ENCODE results near the gene NR5A1. TPM values are rescaled to one million over a fixed set of nuclear protein-coding genes. Genes with fewer than 3 reads are reported as not detected.

NR5A1 gene
- total RNA-seq, 1 donor from 2014 or later, result not detected

DNA sequence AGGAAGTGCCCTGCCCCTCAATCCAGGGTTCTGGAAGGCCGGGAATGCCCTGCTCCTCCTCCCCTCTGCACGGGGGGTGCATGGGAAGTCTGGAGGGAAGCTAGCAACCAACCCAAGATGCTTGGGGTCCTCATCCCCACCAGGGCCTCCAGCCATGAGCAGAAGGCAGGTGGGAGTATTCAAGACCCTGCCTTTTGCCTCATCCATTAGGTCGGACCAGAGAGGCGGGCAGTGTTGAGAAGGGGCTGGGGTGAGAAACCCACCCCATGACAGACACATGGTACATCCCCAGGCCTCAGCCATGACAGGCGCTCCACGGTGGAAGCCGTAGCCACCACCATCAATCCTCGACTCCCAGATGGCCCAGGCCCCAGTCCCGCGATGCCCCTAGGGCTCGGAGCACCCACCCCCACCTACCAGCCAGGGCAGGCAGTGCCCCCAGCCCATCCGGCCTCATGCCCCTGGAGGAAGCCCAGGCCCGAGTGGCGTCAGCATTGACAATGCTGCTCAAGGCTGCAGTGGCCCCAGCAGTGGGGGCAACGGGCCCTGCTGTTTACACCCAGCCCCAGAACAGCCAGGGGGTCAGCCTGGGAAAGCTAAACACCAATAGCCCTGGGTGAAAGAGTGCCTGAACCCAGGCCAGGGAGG is 8.6 kb downstream of the NR5A1 start:
- DNase-seq (ENCODE audit: low read depth, low spot score), result no peak

DNA sequence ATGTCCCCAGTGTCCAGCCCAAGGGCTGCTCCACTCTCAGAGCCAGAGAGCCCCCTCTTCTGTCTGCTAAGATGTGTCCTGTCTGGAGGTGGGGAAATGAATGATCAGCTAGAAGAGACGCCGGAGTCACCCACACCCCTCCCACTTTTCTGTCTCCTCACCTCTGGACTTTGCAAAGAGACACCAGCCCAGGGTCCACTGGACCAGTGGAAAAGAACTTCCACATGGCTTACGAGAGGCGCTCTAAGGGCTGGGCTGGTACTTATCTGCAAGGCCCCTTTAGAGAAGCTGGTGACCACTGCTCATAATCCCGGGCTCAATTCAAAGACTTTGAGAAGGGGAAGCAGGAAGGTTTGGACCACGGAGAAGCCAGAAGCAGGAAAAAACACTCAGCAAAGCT is 9.2 kb downstream of the NR5A1 start:
- no peak for DNase-seq (ENCODE audit: low read depth, low spot score)

DNA sequence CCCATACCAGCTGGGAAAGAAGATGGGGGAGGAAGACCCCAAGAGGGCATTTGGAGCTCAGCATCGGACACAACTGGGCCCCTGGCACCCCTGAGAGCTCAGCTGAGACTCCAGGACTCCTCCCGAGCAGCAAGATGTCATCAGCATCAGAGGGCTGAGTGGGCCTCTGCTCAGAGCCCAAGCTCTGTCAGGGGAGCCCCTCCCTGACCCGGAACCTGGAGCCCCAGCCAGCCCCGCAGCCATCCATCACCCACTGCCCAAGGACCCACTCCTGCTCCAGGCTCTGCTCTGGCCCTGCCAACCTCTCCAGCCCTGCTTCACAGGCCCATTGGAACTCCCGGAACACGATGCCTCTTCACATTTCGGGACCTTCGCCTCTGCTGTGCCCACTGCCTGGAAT is 9.8 kb downstream of the NR5A1 start:
- no peak for DNase-seq (ENCODE audit: low read depth, low spot score)

DNA sequence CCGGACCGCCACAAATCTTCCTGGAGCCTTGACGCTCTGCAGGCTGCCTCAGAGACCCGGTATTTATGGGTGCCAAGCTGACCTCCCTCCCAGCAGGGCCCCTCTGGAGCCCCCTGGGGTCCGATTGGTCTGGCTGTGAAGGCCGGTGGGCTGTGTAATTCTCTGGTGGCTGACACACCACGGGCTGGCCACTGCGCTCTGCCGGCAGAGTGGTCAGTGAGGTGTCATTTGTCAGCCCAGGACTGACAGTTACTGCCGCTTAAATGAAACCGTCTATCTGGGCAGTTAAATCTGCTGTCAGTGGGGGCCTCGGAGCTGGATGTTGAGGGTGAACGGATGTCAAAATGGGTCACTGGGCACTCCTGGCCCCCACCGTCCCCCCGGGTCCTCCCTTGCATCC is 10.7 kb downstream of the NR5A1 start:
- no peak for DNase-seq (ENCODE audit: low read depth, low spot score)

DNA sequence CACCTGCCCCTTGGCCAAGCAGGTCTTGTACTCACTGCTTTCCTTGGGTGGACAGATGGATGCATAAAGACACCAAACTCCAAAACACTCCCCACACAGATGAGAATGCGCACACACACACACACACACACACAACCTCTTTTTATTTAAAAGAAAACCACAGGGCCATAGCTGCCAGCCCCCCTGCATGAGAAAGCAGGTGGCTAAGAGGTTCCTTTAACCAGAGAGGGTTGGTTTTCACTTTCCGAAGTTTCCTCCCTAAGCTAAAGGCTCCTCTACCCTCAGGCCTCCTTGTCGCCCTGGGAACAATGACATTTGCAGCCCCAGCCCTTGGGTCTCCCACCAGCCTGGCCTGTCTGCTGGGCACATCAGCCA is 11.1 kb downstream of the NR5A1 start:
- no peak for DNase-seq (ENCODE audit: low read depth, low spot score)

DNA sequence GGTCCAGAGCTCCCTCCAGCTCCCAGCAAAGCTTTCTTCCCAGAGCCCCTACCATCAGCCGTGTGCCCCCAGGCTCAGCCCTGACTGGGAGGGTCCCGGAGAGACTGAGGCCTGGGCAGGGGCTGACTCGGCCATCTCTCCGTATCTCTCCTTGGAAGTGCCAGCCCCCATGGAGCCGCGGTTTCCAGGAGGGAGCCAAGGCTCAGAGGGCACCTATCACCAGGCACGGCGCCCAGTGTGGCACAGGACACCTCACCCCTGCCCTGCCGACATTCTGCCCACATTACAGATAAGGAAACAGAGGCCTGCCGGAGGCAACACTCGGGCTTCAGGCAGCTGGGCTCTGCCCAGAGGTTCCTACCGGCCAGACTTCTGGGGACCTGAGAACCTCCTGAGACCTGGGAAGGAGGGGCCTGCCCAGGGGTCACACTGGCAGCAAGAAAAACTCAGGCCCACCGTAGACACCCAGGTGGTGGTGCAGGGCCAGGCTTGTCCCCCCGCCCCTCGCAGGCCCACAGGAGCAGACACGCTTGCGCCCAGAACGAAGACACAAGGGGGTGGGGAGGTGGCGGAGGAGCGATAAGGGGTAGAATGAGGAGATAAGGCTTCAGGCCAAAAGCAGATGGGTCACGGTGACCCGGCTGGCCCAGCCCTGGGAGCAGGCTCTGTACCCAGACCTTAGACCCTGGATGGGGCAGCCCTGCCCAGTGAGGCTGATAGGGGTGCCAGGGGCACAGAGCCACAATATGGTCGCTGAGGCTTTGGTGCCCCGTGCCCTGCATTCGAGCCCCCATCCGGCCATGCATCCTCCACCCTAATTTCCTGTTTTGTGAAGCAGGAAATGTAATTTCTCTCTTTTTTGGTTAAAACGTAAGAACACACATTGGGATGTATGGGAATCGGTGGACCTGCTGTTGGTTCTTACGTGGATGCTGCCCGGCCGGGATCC is 11.8 kb downstream of the NR5A1 start:
- DNase-seq (ENCODE audit: low read depth, low spot score), result no peak

DNA sequence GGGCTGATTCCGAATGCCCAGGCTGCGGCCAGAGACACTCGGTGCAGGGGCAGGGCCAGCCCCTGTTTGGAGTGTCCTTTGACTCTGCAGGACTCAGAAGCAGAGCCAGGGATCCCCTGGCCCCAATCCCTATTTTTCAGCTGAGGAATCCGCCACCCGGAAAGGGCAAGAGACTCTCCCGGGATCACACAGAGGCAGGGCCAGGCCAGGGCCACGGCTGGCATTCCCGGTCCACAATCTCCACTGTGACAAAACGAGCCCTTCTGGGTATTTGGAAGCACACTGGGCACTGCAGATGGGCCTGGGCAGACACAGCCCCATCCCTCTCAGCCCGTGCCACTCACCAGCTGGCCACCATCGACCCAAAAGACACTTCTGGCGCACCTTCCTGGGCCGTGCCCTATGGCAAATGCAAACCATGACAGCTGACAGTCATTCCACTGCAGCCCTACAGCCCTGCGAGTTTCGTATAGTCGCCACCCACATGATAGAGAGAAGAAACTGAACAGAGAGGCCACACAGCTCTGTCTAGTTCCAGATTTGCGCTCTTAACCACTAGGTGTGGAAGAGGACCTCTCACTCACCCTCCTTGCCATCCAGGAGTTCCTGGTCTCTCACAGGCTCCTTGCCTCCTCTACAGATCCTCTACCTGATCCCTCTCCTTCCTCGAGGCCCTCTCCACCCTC is 13.3 kb downstream of the NR5A1 start:
- DNase-seq (ENCODE audit: low read depth, low spot score), result no peak

DNA sequence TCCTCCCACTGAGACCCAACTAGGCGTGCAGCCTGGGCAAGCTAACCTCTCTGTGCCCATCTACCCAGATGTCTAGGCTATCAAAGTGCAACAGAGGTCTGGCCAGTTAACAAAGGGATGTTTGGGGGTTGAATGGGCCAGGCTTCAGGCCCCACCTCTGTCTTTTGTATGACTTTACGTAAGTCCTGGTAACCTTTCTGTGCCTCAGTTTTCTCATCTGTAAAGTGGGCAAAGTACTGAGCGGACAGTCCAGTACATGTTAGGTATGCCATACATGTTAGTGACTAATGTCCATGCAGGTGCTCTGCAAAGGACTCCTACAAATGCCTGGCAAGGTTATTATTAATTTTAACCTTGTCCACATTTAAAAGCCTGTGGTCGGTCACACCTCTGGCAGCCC is 14.0 kb downstream of the NR5A1 start:
- DNase-seq (ENCODE audit: low read depth, low spot score), result no peak

DNA sequence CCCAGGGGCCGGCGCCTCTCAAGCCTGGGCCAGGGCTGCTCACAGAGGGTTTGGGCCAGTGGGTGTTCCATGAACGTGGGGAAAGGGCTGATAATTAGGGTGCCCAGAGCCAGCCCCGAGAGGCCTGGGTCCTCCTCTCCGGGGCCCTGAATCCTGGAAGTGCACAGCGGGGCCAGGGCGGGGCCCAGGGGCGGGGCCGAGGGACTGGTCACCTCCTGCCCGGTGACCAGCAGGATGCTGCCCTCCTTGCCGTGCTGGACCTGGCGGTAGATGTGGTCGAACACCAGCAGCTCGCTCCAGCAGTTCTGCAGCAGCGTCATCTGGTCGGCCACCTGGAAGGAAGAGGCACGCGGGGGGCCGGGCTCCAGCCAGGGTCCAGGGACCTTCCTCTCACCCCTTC is 14.4 kb downstream of the NR5A1 start:
- no peak for DNase-seq (ENCODE audit: low read depth, low spot score)

DNA sequence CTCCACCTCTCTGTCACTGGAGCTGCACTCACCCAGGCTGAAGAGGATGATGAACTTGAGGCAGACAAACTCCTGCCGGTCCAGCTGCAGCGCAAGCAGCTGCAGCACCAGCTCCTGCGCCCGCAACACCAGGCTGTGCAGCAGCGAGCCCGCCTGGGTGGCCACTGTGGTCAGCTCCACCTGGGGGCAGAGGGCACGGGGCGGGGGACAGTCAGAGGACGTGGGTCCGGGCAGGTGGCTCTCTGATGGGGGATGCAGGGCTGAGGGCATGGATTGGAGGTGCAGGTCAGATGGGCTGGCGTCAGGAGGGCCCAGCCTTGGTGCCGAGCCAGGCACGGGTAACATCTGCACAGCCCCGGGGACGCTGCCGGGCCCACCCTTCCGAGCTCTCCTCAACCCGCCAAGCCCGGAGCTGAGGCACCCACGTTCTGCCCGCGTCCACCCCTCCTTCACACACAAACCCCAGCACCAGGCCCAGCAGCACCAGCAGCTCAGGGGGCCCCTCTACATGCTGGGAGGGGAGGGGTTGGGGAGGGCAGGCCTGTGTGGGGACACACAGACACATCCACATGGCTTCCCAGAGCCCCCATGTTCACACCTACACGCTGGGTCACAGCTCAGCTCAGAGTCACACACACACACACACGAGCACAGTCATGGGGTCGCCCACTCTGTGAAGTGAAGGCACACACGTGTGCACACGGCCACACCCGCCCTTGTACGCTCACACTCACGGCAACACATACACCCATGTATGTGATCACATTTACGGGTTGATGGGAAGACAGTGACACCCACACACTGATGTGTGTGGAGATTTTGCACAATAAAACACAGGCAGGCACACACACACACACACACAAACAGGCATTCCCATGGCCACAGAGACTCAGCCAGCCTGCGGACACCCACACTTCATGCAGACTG is 15.9 kb downstream of the NR5A1 start:
- no peak for DNase-seq (ENCODE audit: low read depth, low spot score)

DNA sequence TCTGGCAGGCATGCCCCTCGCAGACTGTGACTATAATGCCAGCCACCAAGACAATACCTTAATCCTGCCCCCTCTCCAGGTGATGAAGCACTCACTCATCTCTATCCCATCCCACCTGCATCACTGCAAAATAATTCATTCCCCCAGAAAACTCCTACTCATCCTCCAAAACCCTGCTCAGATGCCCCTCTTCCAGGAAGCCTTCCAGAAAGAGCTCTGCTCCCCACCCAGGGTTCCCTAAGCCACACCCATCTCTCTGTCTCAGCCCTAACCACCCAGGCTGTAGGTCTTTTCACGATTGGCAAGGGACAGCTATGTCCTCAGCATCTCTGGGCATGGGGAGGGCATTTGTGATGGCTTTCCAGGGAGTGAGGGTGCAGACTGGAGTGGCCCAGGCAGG is 17.2 kb downstream of the NR5A1 start:
- no peak for DNase-seq (ENCODE audit: low read depth, low spot score)

DNA sequence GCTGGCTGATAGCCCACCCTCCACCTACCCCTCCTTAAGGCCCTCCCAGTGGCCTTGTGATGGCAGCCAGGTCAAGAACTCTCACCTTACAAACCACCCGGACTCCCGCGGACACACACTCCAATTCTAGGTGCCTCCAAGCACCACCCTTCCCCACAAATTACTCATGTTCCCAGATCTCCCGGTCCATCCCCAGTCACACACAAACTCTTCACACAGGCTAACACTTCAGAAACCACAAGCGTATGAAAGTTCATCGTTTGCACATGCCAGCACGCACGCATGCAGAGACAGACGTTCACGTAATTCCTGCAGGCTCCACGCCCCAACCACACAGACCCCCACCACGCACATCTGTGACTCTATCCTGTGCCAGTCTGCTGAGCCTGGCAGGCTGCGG is 18.0 kb downstream of the NR5A1 start:
- no peak for DNase-seq (ENCODE audit: low read depth, low spot score)

DNA sequence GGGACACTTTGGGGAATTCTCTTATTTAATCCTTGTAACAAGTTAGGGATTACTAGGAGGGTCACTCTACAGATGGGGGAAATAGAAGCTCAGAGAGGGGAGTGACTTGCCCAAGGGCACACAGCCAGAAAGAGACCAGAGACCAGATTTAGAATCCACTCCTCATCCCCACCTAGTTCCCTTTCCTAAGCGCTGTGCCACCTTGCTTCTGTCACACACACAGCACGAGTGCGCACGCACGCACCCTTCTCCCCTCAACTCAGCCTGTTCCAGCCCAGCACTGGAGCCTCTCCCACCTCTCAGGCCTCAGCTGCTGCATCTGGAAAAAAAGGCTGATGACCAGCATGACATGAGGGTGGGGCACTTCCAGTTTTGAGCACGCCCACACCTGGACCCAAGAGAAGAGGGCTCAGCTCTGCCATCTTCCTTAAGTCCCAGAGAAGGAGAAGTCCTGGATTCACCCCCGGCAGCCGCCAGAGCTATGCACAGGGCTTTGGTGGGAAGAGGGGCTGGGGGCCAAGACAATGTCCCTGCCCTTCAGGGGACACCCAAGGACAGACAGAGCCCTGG is 18.5 kb downstream of the NR5A1 start:
- no peak for DNase-seq (ENCODE audit: low read depth, low spot score)

DNA sequence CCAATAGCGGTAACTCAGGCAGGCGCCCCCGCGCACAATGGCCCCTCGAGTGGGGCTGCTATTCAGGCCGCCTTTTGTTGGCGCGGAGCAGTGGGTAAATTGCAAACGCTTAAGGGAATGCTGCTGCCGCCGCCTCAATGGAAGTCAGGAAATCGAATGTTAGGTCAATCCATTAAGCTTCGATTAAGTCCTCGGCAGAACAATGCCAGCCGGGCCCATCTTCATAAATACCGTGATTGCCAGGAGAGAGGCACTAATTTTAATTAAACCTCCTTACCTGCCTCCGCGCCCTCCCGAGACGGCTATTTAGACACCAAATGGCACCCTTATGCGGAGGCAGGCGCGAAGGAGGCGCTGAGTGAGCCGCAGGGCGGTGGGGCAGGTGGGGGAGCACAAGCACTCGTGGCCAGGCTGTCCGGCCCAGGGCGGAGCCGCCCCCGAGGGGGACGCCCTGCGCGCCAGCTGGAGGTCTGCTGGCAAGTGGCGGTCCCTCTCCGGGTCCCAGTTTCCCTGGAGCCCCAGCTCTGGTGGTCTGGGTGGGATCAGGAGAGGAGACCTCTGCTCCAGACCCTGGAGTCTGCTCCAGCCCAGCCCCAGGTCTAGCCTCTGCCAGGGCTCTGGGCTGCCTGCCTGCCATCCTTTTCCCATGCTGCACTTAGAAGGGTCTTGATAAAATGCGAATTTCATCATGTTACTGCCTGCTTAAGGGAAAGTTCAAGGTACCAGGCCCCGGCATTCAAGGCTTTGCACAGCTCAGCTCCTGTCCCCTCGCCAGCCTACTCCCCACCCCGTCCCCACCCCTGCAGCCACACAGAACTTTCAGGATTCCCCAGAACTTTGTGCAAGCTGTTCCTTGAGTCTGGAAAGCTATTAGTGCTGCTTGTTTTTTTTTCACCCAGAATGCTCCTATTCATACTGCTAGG is 19.7 kb downstream of the NR5A1 start:
- no peak for DNase-seq (ENCODE audit: low read depth, low spot score)

DNA sequence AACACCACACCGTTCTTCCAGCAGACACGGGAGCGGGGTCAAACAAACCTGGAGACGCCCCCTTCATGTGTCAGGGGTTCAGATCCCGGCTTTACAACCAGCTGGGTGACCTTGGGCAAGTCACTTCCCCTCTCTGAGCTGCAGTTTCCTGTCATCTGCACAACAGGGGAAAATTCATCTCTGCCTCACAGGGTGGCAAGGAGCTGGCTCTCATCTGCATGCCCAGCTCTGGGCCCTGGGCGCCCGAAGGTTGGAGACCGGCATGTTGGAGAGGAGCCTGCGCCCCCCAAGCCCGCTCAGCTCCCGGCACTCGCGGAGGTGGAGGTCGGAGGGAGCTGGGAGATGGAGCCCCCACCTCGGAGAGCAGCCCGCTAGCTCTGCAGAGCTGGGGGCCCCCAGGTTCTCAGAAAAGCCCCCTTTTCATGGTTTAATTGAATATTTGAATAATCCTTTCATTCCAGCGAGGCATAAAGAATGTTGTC is 20.4 kb downstream of the NR5A1 start:
- DNase-seq (ENCODE audit: low read depth, low spot score), result no peak

DNA sequence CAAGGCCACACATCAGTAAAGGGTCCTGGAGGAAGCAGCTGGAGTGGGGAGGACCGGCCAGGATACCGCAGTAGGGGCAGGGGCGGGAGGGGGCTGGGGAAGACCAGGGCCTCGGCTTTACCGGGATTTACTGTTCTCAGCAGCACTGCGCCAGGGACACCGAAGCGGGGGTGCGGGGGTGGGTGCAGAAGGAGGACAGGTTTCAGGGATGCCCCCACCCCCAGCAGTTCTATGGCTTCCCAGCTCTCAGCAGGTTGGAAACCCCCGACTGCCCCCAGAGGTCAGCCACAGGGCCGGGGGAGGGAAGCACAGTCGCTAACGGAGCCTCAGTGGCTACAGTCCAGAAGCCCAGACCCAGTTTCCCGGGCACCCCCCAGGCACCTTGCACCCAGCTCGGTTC is 21.3 kb downstream of the NR5A1 start:
- DNase-seq (ENCODE audit: low read depth, low spot score), result no peak

DNA sequence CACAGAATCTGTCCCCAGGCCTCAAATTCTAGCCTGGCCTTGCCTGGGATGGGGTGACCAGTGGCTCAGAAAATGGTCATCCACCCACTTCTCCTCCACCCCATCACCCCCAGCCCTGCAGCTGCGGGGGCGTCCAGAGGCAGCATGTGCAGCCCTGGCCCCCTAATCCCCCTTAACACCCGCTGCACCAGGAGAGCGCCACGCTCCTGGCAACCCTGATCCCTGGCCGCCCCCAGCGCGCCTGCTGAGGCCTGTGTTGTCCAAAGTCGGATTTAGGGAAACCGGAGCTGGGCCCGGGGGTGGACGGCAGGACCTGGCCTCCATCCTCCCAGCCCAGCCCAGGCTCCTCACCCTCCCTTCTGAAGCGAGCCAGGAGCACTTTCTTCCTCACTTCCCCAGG is 22.0 kb downstream of the NR5A1 start:
- no peak for DNase-seq (ENCODE audit: low read depth, low spot score)

DNA sequence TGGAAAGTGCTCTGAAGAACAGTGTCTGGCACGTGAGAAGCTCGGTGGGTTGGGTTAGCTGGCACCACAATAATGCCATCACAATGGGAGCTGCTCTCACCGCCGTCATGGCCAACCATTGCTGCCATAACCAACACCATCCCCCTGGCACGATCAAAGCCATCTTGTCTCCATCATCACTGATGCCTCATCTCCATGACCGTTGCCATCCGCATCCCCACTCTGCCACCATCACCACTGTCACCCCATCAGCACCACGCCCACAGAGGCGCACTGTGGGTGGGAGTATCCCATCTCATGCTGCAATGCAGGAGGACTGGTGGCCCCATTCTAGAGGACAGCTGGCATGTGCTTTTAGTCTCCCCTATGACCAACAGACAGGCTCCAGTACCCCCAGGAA is 23.7 kb downstream of the NR5A1 start:
- DNase-seq (ENCODE audit: low read depth, low spot score), result no peak

DNA sequence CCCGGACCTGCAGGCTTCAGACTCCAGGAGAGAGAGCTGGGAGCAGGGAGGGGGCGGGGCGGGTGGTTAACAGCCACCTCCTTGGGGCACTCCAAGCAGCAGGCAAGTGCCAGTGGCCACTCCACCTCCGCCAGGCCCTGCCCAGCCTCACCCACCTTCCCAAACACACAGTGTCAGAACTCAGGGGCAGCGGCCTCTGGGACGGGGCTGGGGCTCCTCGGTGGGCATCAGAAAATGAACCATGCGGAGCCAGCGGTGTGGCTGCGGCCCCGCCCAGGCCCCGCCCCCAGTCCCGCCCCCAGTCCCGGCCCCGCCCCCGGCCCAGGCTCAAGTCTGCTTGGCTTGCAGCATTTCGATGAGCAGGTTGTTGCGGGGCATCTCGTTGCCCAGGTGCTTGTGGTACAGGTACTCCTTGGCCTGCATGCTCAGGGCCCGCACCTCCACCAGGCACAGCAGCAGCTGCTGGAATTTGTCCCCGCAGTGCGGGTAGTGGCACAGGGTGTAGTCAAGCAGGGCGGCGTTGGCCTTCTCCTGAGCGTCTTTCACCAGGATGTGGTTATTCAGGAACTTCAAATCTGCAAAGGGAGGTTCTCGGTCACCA is 24.7 kb downstream of the NR5A1 start:
- no peak for DNase-seq (ENCODE audit: low read depth, low spot score)
